Ureter (tissue), 1 donor: ENCODE data around the gene NELFA. TPM values are rescaled to one million over a fixed set of nuclear protein-coding genes. Genes with fewer than 3 reads are reported as not detected.

ENCODE experiments used
- DNase-seq: peaks from one replicate; pipeline ENCODE4 v3.0.0-alpha.2; 2020; ENCODE audit warnings: low spot score
- total RNA-seq: library from RNA; stranded (reverse); gene quantifications from one replicate; pipeline ENCODE4 v1.2.4, GENCODE V29; 2023
- donor health status: DM: yes; HTN: yes; CAD: no.

Gene NELFA
- total RNA-seq, 1 donor from 2014 or later = 50.7 TPM

- no peak for DNase-seq
Measured at GRCh38 chr4:1964971-1965370, 43.8 kb downstream of the NELFA start.

DNA sequence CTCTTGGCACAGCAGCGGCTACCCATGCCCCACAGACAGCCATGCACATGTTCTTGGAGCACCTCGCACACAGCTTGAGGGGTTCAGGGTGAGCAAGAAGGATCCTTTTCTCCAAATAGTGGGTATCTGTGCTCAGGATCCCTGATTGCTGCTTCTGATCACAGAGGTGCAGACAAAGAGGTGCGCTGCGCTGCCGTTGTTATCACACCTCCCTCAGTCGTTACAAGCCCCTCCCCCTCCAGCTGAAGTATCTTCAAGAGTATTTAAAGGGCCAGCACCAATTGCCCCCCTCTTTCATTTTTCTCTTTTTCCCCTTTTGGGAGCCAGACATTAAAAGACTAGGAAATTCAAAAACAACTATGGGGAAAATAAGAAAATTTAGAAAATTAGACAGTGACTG lies 44.3 kb downstream of the NELFA start:
- no peak for DNase-seq

DNA sequence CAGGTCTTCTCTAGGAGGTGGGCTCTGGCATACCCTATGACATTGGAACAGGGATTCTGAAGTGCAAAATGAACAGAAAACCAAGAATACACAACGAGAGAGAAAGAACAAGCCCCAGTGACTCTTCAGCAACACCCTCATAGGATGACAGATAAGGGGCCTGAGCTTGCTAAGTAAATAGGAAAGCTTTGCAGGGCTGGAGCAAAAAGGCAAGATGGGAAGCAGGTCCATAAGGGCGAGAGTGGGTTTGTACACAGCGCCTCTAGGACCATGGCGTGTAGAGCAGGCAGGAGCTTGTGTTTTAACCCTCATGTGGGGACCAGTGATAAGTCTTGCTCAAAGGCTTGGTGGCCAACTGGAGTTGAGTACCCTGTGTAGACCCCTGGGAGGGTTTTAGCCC lies 45.8 kb downstream of the NELFA start:
- no peak for DNase-seq

DNA sequence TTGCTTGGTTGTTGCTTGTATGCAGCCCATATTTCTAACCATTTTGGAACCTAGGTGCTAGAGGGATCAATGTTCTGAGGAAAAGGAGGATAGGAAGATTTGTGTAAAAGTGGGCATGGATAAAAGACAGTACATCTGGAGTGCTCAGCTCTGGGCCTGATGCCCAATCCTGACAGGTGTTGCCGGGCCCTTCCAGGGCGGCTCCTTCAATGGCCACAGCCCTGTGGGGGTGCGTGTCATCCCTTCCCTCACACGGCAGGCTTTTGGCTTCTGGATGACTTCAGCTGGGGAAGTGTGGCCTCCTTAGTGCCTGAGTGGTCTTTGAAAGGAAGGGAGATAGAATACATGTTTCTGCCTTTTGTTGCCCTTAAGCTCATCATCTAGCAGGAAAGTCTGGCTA lies 47.2 kb downstream of the NELFA start:
- no peak for DNase-seq

- no peak for DNase-seq
Measured at GRCh38 chr4:1961038-1961437, 47.7 kb downstream of the NELFA start.

GRCh38 chr4:1960170-1960825 lies 48.5 kb downstream of the NELFA start:
- no peak for DNase-seq

- DNase-seq = no peak
Measured at GRCh38 chr4:1959104-1959384, 49.7 kb downstream of the NELFA start.

- no peak for DNase-seq
Measured at GRCh38 chr4:1958276-1959103, 50.3 kb downstream of the NELFA start.

GRCh38 chr4:1956631-1957030 lies 52.1 kb downstream of the NELFA start:
- no peak for DNase-seq

DNA sequence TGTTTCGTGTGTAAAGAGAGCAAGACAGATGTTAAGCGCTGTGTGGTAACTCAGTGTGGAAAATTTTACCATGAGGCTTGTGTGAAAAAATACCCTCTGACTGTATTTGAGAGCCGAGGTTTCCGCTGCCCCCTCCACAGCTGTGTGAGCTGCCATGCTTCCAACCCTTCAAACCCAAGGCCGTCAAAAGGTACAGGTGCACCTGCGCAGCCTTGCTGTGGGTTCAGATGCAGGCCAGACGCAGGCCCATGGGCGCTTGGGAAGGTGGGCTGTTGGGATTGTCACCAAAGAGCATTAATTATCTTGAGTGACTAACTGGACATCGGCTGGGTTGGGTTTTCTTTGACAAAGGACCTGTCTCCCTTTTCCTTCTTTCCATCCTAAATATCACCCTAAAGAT lies 55.4 kb downstream of the NELFA start:
- no peak for DNase-seq

- DNase-seq = no peak
Measured at GRCh38 chr4:1952719-1953118, 56.1 kb downstream of the NELFA start.

- DNase-seq = no peak
Measured at GRCh38 chr4:1952058-1952700, 56.6 kb downstream of the NELFA start.

- no peak for DNase-seq
Measured at GRCh38 chr4:1950369-1950768, 58.4 kb downstream of the NELFA start.

GRCh38 chr4:1948892-1949436 lies 59.8 kb downstream of the NELFA start:
- no peak for DNase-seq

- no peak for DNase-seq
Measured at GRCh38 chr4:1948232-1948631, 60.5 kb downstream of the NELFA start.

DNA sequence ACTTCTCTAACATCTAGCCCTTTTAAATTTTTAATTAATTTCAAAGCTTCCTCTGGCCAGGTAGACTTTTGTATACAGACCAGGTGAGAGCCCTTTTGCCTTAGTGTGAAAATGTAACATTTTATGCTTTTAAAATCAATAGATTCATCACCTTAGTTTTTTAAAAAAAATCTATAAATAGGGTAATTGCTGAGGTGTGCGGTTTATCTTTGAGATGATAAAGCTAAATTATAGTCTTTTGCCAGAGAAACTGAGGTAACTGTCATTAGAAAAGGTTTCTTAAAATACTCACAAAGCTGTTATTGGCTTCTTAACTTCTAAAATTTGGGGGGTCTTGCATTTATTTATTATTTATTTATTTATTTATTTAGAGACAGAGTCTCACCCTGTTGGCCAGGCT lies 62.9 kb downstream of the NELFA start:
- no peak for DNase-seq

DNA sequence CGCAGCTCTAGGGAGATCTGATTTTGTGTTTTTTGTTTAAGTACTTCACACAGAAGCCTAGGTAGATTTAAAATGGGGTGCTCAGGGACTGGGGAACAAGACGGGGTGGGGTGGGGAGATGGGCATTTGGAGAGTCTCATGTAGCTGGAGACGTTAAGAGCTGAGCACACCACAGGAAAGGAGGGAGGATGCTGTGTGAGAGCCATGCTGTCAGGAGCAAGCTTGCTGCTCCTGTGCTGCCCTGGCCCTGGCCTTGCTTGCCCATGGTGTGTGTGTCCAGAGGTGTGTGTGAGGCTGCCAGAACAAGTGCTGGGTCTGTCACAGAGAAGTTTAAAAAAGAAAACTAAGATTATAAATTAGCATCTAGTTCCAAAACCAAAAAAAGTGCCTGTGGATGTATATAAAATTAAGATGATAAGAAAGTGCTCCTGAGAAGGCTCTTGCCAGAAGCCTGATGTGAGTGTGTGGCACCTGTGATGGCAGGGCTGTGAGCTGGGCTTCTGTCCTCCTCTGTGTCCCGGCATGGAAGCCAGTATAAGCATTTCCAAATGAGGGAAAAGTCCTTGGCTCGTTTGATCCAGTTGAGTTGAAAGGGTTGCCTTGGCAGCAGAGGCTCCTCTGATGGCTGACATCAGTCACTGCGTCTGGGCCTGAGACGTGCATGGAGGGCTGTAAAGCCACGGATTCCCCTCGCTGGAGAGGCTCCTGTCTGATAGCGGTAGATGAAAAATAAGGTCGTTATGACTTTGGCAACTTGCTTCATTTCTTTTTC lies 63.5 kb downstream of the NELFA start:
- no peak for DNase-seq

- no peak for DNase-seq
Measured at GRCh38 chr4:1943928-1944327, 64.8 kb downstream of the NELFA start.

- no peak for DNase-seq
Measured at GRCh38 chr4:1940566-1940965, 68.2 kb downstream of the NELFA start.

GRCh38 chr4:1939664-1940509 lies 68.9 kb downstream of the NELFA start:
- DNase-seq = no peak

DNA sequence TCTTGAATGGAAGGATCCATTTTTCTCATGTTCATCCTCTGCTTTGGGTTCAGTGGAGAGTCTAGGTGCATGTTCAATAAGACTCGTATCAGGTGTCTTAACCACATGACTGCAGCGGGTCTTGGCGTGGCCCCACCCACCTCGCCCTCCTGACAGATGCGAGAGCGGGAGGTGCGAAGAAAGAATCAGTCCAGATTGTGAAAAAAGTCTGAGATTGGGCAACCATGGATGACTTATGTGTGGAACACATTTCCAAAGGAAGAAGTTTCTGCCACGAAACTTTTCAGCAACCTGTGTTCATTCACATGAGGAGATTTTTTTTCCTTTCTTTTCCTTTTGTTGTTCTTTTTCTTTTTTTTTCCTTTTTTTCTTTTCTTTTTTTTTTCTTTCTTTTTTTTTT lies 70.7 kb downstream of the NELFA start:
- DNase-seq = no peak
